RWPE1 (cell line): Measurements from ENCODE around the gene PAX3.

Experiments
- CTCF ChIA-PET: fragments of 350-600 bp; sonication (Branson Sonifier 250); formaldehyde crosslinking; extraction: SDS; loops from one replicate; lab custom pipeline; 2021; lab: Yijun Ruan, JAX
- POLR2A ChIA-PET: fragments of 400-600 bp; formaldehyde crosslinking; extraction: SDS; loops from one replicate; lab custom pipeline; 2020; ENCODE audit warnings: antibody characterized with exemption; ENCODE audit not compliant: low non-redundant PET; lab: Yijun Ruan, JAX
- DNase-seq: peaks from one replicate; pipeline ENCODE4 v3.0.0; 2012; ENCODE audit warnings: low spot score
- H3K27ac ChIP-seq: fragments of 450-650 bp; 2 replicates; pipeline ENCODE4 v1.5.1; 2017
- TF ChIP-seq, protein P1 (sequence below): fragments of 450-650 bp; conservative IDR thresholded peaks from 2 replicates; pipeline ENCODE4 v1.5.1; 2017; ENCODE audit warnings: low read depth, mild to moderate bottlenecking

Gene PAX3

DNA sequence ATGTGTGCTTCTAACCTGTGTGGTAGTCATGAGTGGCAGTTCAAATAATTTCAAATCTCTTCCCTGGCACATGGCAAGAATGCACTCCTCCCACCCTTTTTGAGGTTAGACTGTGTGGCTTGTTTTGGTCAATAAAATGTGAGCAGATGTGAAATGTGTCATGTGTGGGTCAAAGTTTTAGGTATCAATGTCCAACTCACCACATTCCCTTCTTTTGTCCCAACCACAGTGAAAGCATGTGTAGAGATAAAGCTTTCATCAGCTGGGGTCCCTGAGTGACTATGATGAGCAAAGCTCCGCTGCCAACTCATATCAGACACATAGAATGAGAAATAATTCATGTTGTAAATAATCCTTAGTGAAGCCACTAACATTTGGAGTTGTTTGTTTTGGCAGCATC lies 118.2 kb downstream of the PAX3 start:
- TF ChIP-seq, protein P1, sequence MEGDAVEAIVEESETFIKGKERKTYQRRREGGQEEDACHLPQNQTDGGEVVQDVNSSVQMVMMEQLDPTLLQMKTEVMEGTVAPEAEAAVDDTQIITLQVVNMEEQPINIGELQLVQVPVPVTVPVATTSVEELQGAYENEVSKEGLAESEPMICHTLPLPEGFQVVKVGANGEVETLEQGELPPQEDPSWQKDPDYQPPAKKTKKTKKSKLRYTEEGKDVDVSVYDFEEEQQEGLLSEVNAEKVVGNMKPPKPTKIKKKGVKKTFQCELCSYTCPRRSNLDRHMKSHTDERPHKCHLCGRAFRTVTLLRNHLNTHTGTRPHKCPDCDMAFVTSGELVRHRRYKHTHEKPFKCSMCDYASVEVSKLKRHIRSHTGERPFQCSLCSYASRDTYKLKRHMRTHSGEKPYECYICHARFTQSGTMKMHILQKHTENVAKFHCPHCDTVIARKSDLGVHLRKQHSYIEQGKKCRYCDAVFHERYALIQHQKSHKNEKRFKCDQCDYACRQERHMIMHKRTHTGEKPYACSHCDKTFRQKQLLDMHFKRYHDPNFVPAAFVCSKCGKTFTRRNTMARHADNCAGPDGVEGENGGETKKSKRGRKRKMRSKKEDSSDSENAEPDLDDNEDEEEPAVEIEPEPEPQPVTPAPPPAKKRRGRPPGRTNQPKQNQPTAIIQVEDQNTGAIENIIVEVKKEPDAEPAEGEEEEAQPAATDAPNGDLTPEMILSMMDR, result no peak
- ChIA-PET CTCF (no interaction called here), POLR2A (no interaction called here)
- no peak overlapping the region for H3K27ac ChIP-seq
- DNase-seq, result no peak

DNA sequence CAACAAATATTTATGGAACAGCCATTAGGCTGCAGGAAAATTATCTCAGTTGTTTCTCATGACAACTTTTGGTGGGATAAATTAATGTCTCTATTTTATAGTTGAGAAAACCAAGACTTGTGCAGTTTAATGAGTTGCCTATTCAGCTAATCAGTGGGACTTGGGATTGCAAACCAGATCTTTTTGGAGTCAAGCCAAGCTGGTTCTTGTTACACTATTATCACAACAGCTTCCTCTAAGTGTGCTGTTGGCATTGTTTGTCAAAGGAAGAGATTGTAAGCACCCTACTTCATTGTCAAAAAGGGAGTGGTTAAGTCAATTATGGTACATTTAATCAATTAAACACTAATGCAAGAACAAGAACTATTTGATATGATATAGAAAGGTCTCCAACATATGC lies 119.2 kb downstream of the PAX3 start:
- TF ChIP-seq, protein P1, result no peak
- POLR2A ChIA-PET, result no interaction called here
- H3K27ac ChIP-seq, result no peak overlapping the region
- DNase-seq, result no peak
- CTCF ChIA-PET, result no interaction called here

DNA sequence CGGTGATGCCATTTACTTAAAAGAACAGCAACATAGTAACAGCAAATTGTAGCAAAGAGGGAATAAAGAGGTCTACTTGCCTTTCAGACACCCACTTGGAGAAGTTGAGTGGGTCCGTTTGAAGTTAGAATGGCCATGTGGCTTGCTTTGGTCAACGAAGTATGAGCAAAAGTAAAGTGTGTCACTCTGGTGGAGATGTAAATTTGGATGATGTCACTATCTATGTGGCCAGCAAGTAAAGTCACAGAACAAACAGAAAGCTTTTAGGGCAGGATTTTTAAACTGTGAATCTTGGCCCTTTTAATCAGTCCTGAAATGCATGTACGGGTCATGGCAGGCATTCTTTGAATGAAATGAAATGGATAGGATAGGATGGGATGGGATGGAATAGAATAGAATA lies 120.3 kb downstream of the PAX3 start:
- POLR2A ChIA-PET, result no interaction called here
- H3K27ac ChIP-seq, result no peak overlapping the region
- no peak for DNase-seq
- CTCF ChIA-PET, result no interaction called here
- TF ChIP-seq, protein P1, result no peak

DNA sequence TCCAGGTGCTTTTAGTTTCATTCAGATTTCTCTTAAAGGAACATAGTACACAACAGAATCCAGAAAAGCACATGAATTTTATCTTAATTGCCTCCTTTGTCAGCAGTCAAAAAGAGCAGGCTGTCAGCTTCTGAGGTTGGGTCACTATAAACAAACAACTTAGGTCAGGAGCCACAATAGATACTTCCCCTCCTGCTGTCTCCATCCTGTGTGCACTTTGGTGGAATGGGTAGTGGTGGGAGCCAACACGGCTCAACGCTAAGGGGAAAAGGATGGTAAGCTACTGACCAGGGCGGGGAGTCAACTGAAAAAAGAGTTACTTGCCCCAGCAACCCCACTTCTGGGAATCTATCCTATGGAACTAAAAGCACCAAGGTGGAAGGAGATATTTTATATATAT lies 121.9 kb downstream of the PAX3 start:
- DNase-seq, result no peak
- TF ChIP-seq, protein P1, result no peak
- H3K27ac ChIP-seq, result no peak overlapping the region
- CTCF ChIA-PET, result interaction anchor here (0.6 kb wide), 1 partner anchor 13 kb away, joined by 4 read pairs; no protein-coding TSS in a partner anchor
- POLR2A ChIA-PET, result no interaction called here

DNA sequence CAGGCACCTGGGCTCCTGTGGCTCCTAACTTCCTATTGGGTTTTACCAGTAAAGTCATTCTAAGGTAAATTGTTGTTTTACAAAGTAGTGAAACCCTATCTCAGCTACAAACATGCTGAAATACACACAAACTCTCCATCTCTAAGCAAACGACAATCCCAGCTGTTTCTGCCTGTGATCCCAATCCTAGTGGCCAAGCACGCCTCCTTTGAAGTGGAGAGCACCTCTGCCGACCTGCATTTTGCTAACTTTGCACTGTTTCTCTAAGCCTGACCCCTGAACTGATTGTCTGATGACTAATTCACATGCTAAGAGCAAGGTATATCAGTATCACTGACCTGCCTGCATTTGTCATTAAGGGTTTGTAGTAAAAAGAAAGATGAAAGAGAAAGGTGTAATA lies 124.3 kb downstream of the PAX3 start:
- H3K27ac ChIP-seq, result no peak overlapping the region
- DNase-seq, result no peak
- ChIA-PET CTCF (interaction anchor here (0.6 kb wide), 1 partner anchor 20 kb away, joined by 6 read pairs; no protein-coding TSS in a partner anchor), POLR2A (no interaction called here)
- TF ChIP-seq, protein P1, result no peak

DNA sequence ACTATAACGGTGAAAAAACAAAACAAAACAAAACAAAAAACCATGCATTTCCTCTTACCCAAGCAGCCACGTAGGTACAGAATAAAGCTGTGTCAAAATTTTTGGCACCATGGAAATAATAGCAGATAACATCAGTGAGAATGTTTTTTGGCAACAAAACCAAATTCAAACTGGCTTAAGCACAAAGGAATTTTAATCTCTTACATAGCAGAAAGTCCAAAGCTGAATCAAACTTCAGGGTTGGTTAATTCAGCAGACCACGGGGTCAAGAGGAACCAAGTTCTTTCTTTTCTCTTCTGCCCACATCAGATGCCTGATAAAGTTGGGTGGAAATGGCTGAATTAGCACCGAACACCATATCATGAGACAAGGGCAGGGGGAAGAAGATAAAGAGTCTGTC lies 129.5 kb downstream of the PAX3 start:
- TF ChIP-seq, protein P1, result no peak
- DNase-seq, result no peak
- ChIA-PET POLR2A (no interaction called here), CTCF (no interaction called here)
- H3K27ac ChIP-seq, result no peak overlapping the region

DNA sequence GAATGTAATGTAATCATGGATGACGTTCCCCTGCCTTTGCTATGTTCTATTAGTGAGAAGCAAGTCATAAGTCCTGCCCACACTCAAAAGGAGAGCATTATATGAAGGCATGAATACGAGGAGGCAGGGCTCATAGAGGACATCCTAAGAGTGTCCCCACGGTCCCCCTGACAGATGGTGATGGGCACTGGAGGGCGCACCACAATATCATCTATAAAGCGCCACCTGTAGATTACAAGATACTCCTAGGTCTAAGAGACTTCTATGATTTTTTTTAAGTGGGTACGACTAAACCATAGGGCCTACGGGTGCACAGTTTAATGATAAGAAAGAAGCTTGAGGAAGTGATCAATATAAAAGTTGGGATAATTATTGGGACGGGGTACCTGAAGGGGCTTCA lies 131.0 kb downstream of the PAX3 start:
- TF ChIP-seq, protein P1, result no peak
- no peak overlapping the region for H3K27ac ChIP-seq
- DNase-seq, result no peak
- ChIA-PET POLR2A (no interaction called here), CTCF (no interaction called here)
